ENCODE results near the gene KLK1. TPM values are rescaled to one million over a fixed set of nuclear protein-coding genes. Genes with fewer than 3 reads are reported as not detected.

KLK1 gene
- total RNA-seq, 1 experiment from 2014 or later = not detected

Other genes starting within 250 kb of the KLK1 start
- not detected in 2 replicates for gene SYT3, start 183.9 kb downstream of the KLK1 start, total RNA-seq (2014; rRNA removed; shearing (Covaris generic))
- not detected in 2 replicates for gene C19orf81, start 174.3 kb downstream of the KLK1 start, total RNA-seq (2014; rRNA removed; shearing (Covaris generic))
- gene SHANK1, start 104.0 kb downstream of the KLK1 start, total RNA-seq (2014; rRNA removed; shearing (Covaris generic)) = 3.9 and 4.9 TPM in 2 replicates
- 149 and 186 TPM in 2 replicates for gene CLEC11A, start 100.4 kb downstream of the KLK1 start, total RNA-seq (2014; rRNA removed; shearing (Covaris generic))
- not detected in 2 replicates for gene GPR32, start 53.3 kb downstream of the KLK1 start, total RNA-seq (2014; rRNA removed; shearing (Covaris generic))
- not detected in 2 replicates for gene ACP4, start 33.4 kb downstream of the KLK1 start, total RNA-seq (2014; rRNA removed; shearing (Covaris generic))
- gene KLK15, start 9.8 kb upstream of the KLK1 start, total RNA-seq (2014; rRNA removed; shearing (Covaris generic)) = not detected in 2 replicates
- not detected in 2 replicates for gene KLK3, start 31.1 kb upstream of the KLK1 start, total RNA-seq (2014; rRNA removed; shearing (Covaris generic))
- not detected in 2 replicates for gene KLK2, start 49.7 kb upstream of the KLK1 start, total RNA-seq (2014; rRNA removed; shearing (Covaris generic))
- gene KLK4, start 87.6 kb upstream of the KLK1 start, total RNA-seq (2014; rRNA removed; shearing (Covaris generic)) = not detected in 2 replicates
- gene KLK5, start 129.3 kb upstream of the KLK1 start, total RNA-seq (2014; rRNA removed; shearing (Covaris generic)) = not detected in 2 replicates
- not detected in 2 replicates for gene KLK6, start 145.8 kb upstream of the KLK1 start, total RNA-seq (2014; rRNA removed; shearing (Covaris generic))
- gene KLK7, start 160.1 kb upstream of the KLK1 start, total RNA-seq (2014; rRNA removed; shearing (Covaris generic)) = not detected in 2 replicates
- gene KLK8, start 177.8 kb upstream of the KLK1 start, total RNA-seq (2014; rRNA removed; shearing (Covaris generic)) = not detected in 2 replicates
- not detected in 2 replicates for gene KLK10, start 195.9 kb upstream of the KLK1 start, total RNA-seq (2014; rRNA removed; shearing (Covaris generic))
- not detected in 2 replicates for gene KLK11, start 202.8 kb upstream of the KLK1 start, total RNA-seq (2014; rRNA removed; shearing (Covaris generic))
- gene KLK12, start 211.2 kb upstream of the KLK1 start, total RNA-seq (2014; rRNA removed; shearing (Covaris generic)) = not detected in 2 replicates
- not detected in 2 replicates for gene KLK13, start 241.3 kb upstream of the KLK1 start, total RNA-seq (2014; rRNA removed; shearing (Covaris generic))

All from RPMI7951 (cell line).